DND-41 (cell line): ENCODE results near the gene APBA3.

ENCODE experiments used
- ATAC-seq: fragments of 200-7000 bp; cut with Tn5 transposase; 3 replicates; pipeline ENCODE4 v1.9.1; 2021; ENCODE audit warnings: low read depth; ENCODE audit not compliant: insufficient read depth
- DNase-seq: peaks from one replicate; pipeline ENCODE4 v3.0.0-alpha.2; 2020
- H2AFZ ChIP-seq: 2 replicates; pipeline ENCODE4 v1.6.0; 2012; ENCODE audit warnings: low read depth, low read length
- H3K27ac ChIP-seq: 2 replicates; pipeline ENCODE4 v1.5.1; 2012; ENCODE audit warnings: low read length, inconsistent platforms
- H3K27me3 ChIP-seq: fragments of 200-600 bp; sonication (generic); 2 replicates; pipeline ENCODE4 v1.6.0; 2012; ENCODE audit warnings: low read length, mild to moderate bottlenecking, inconsistent platforms; ENCODE audit not compliant: insufficient read depth, poor library complexity
- H3K36me3 ChIP-seq: 2 replicates; pipeline ENCODE4 v1.5.1; 2012; ENCODE audit warnings: low read length, inconsistent platforms; ENCODE audit not compliant: insufficient read depth
- H3K4me1 ChIP-seq: 2 replicates; pipeline ENCODE4 v1.5.1; 2012; ENCODE audit warnings: mild to moderate bottlenecking, low read length; ENCODE audit not compliant: insufficient read depth
- H3K4me2 ChIP-seq: 2 replicates; pipeline ENCODE4 v1.6.0; 2012; ENCODE audit warnings: mild to moderate bottlenecking, moderate library complexity, low read length, inconsistent platforms; ENCODE audit not compliant: insufficient read depth
- H3K4me3 ChIP-seq, 2 experiments: fragments of 200-600 bp in 1 of 2; shearing (Covaris generic) in 1 of 2; 2 replicates each; pipeline ENCODE4 v1.5.1; 2012 to 2016; ENCODE audit warnings: inconsistent platforms in 2 of 2, low read length in 2 of 2, mild to moderate bottlenecking in 2 of 2, low read depth in 1 of 2, moderate library complexity in 1 of 2
- H3K79me2 ChIP-seq: 2 replicates; pipeline ENCODE4 v1.6.0; 2012; ENCODE audit warnings: low read length, inconsistent platforms; ENCODE audit not compliant: insufficient read depth
- H3K9ac ChIP-seq: 2 replicates; pipeline ENCODE4 v1.6.0; 2012; ENCODE audit warnings: low read depth, mild to moderate bottlenecking, inconsistent platforms, low read length, moderate library complexity
- H3K9me3 ChIP-seq: 2 replicates; pipeline ENCODE4 v1.5.1; 2012; ENCODE audit warnings: low read length, moderate library complexity, mild to moderate bottlenecking, inconsistent platforms; ENCODE audit not compliant: insufficient read depth, severe bottlenecking
- H4K20me1 ChIP-seq: 2 replicates; pipeline ENCODE4 v1.6.0; 2012; ENCODE audit warnings: low read length; ENCODE audit not compliant: insufficient read depth
- EZH2 ChIP-seq: IDR thresholded peaks from 3 replicates; pipeline ENCODE4 v1.6.1; 2012; ENCODE audit warnings: borderline replicate concordance, low read depth, mild to moderate bottlenecking, moderate library complexity, low read length, inconsistent platforms; ENCODE audit not compliant: severe bottlenecking
- TF ChIP-seq, protein P1 (sequence below): IDR thresholded peaks from 2 replicates; pipeline ENCODE4 v1.5.1; 2012; ENCODE audit warnings: borderline replicate concordance, low read length, moderate library complexity, mild to moderate bottlenecking; ENCODE audit not compliant: poor library complexity, severe bottlenecking; ENCODE audit errors: extremely low read depth

The APBA3 gene

GRCh38 chr19:3781603-3782002, 20.1 kb upstream of the APBA3 start:
- no peak overlapping the region for H3K9ac ChIP-seq
- no peak overlapping the region for H3K27ac ChIP-seq
- H4K20me1 ChIP-seq = 0 out of 2 replicates have a peak, but pooled peaks cover 5% of the 10 kb centered on the region
- ATAC-seq (no peak), DNase-seq (no peak)
- H3K36me3 ChIP-seq = no peaks in the 10 kb centered on the region
- peaks cover 16% of the 10 kb centered on the region for H3K27me3 ChIP-seq
- TF ChIP-seq, protein P1, sequence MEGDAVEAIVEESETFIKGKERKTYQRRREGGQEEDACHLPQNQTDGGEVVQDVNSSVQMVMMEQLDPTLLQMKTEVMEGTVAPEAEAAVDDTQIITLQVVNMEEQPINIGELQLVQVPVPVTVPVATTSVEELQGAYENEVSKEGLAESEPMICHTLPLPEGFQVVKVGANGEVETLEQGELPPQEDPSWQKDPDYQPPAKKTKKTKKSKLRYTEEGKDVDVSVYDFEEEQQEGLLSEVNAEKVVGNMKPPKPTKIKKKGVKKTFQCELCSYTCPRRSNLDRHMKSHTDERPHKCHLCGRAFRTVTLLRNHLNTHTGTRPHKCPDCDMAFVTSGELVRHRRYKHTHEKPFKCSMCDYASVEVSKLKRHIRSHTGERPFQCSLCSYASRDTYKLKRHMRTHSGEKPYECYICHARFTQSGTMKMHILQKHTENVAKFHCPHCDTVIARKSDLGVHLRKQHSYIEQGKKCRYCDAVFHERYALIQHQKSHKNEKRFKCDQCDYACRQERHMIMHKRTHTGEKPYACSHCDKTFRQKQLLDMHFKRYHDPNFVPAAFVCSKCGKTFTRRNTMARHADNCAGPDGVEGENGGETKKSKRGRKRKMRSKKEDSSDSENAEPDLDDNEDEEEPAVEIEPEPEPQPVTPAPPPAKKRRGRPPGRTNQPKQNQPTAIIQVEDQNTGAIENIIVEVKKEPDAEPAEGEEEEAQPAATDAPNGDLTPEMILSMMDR = no peak
- no peak for TF ChIP-seq EZH2
- peaks cover 19% of the 10 kb centered on the region for H3K9me3 ChIP-seq
- no peak overlapping the region; a peak in 1 of 4 replicates for H3K4me3 ChIP-seq
- H3K4me1 ChIP-seq = peaks cover 8% of the 10 kb centered on the region
- no peak overlapping the region for H2AFZ ChIP-seq
- no peaks in the 10 kb centered on the region for H3K79me2 ChIP-seq
- no peak overlapping the region for H3K4me2 ChIP-seq

DNA sequence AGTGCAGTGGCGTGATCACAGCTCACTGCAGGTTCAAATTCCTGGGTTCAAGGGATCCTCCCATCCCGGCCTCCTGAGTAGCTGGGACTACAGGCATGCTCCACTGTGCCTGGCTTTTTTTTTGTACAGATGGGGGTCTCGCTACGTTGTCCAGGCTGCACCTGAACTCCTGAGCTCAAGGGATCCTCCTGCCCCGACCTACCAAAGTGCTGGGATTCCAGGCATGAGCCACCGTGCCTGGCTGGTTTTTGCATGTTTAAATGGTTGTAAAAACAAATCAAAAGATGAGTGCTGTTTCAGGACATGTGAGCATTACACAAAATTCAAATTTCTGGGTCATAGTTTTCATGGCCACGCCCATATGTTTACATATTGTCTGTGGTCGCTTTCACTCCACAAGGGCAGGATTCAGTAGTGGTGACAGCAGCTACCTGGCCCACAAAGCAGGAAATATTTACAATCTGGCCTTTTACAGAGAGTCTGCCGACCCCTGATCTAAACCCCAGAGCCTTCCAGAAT, 19.4 kb upstream of the APBA3 start:
- Histone ChIP-seq H3K27ac (no peak overlapping the region), H3K79me2 (no peaks in the 10 kb centered on the region), H3K4me3 (no peak overlapping the region), H4K20me1 (0 out of 2 replicates have a peak, but pooled peaks cover 5% of the 10 kb centered on the region), H3K36me3 (no peaks in the 10 kb centered on the region), H3K27me3 (peaks cover 11% of the 10 kb centered on the region), H2AFZ (no peak overlapping the region), H3K4me2 (no peak overlapping the region), H3K9me3 (peaks cover 19% of the 10 kb centered on the region), H3K9ac (no peak overlapping the region), H3K4me1 (peaks cover 7% of the 10 kb centered on the region)
- no peak for ATAC-seq
- no peak for DNase-seq
- no peak for TF ChIP-seq EZH2
- TF ChIP-seq, protein P1 = no peak

- peaks cover 19% of the 10 kb centered on the region for H3K9me3 ChIP-seq
- no peaks in the 10 kb centered on the region for H3K36me3 ChIP-seq
- DNase-seq (no peak), ATAC-seq (no peak)
- no peak overlapping the region for H3K27ac ChIP-seq
- H3K4me3 ChIP-seq = no peak overlapping the region
- no peaks in the 10 kb centered on the region for H3K27me3 ChIP-seq
- TF ChIP-seq EZH2 = no peak
- TF ChIP-seq, protein P1 = no peak
- H2AFZ ChIP-seq = no peak overlapping the region
- H3K4me2 ChIP-seq = no peak overlapping the region
- no peaks in the 10 kb centered on the region for H3K79me2 ChIP-seq
- H3K4me1 ChIP-seq = no peaks in the 10 kb centered on the region
- H4K20me1 ChIP-seq = no peaks in the 10 kb centered on the region
- H3K9ac ChIP-seq = no peak overlapping the region
Observed at GRCh38 chr19:3778899-3779723, 17.6 kb upstream of the APBA3 start.
